ENCODE results near the gene BCAR3. TPM values are rescaled to one million over a fixed set of nuclear protein-coding genes. Genes with fewer than 3 reads are reported as not detected.
A peak's percentile ranks its signal among the peaks of the same experiment; 100 is the strongest.

BCAR3 gene
- polyA plus RNA-seq, 2 of the 4 experiments (the other 2 are of a cell fraction) = 31.6 to 33.4 TPM

- Histone ChIP-seq H3K4me2 (no peak overlapping the region), H3K27ac (peak overlapping the region in 1 of 2 experiments; percentile 70; a peak in 4 of 6 replicates), H3K4me1 (peaks cover 82% of the 10 kb centered on the region), H3K9me3 (no peaks in the 10 kb centered on the region), H3K4me3 (no peak overlapping the region)
- TF ChIP-seq BHLHE40 (IDR thresholded peaks at IDR 0.05; ENCODE audit: low read depth, low read length) = no peak
- TF ChIP-seq RNF2 (IDR thresholded peaks at IDR 0.05; ENCODE audit: borderline replicate concordance, low read depth) = no peak
- ChIA-PET CTCF (no interaction called here), POLR2A (no interaction called here)
- no peak for DNase-seq (ENCODE audit: low read depth in 1 of 2, low spot score in 1 of 2)
- ATAC-seq = no peak
- FAIRE-seq = no peak
- WGBS (ENCODE audit: missing lambda C conversion rate) = 99% methylated on average over 12 of the region's 20 CpGs
Measured at GRCh38 chr1:93588955-93589354, 92.7 kb downstream of the BCAR3 start.

GRCh38 chr1:93588206-93588605 lies 93.4 kb downstream of the BCAR3 start:
- Histone ChIP-seq H3K4me3 (no peak overlapping the region), H3K27ac (peak overlapping the region; percentile 2 to 70; a peak in 4 of 6 replicates), H3K9me3 (no peaks in the 10 kb centered on the region), H3K4me1 (peaks cover 82% of the 10 kb centered on the region), H3K4me2 (no peak overlapping the region)
- DNase-seq (ENCODE audit: low read depth in 1 of 2, low spot score in 1 of 2) (no peak), ATAC-seq (no peak), FAIRE-seq (no peak)
- ChIA-PET POLR2A (no interaction called here), CTCF (interaction anchor here (0.6 kb wide), 1 partner anchor 154 kb away, joined by 3 read pairs; no protein-coding TSS in a partner anchor)
- WGBS (ENCODE audit: missing lambda C conversion rate) = 88% methylated on average over 6 of the region's 6 CpGs
- TF ChIP-seq JUN (IDR thresholded peaks at IDR 0.05) (no peak), ZNF302 (CRISPR knock-in tag; IDR thresholded peaks at IDR 0.05) (no peak), POLR2A (IDR thresholded peaks at IDR 0.05; ENCODE audit: low read length) (no peak), FOXS1 (CRISPR knock-in tag; IDR thresholded peaks at IDR 0.05) (no peak), EHF (CRISPR knock-in tag; IDR thresholded peaks at IDR 0.05) (no peak), SMC3 (IDR thresholded peaks at IDR 0.05) (no peak), CTCF (IDR thresholded peaks at IDR 0.05) (no peak)

- no peak overlapping the region for H3K4me3 ChIP-seq
- WGBS (ENCODE audit: missing lambda C conversion rate) = 96% methylated on average over 5 of the region's 5 CpGs
- no peaks in the 10 kb centered on the region for H3K9me3 ChIP-seq
- ATAC-seq (no peak), FAIRE-seq (no peak), DNase-seq (ENCODE audit: low read depth in 1 of 2, low spot score in 1 of 2) (no peak)
- peak overlapping the region in 1 of 2 experiments; percentile 83; a peak in 2 of 6 replicates for H3K27ac ChIP-seq
- ChIA-PET POLR2A (no interaction called here), CTCF (interaction anchor here (0.6 to 1.6 kb wide), 2 partner anchors 153 to 283 kb away, joined by 3 to 4 read pairs; no protein-coding TSS in a partner anchor)
- H3K4me2 ChIP-seq = no peak overlapping the region
- H3K4me1 ChIP-seq = peaks cover 82% of the 10 kb centered on the region
- TF ChIP-seq ELK1 (IDR thresholded peaks at IDR 0.05; ENCODE audit: low read depth, low read length) (no peak), MAZ (IDR thresholded peaks at IDR 0.05; ENCODE audit: borderline replicate concordance, low read depth, low read length) (no peak), HOXB5 (CRISPR knock-in tag; IDR thresholded peaks at IDR 0.05) (no peak), HOXA7 (CRISPR knock-in tag; IDR thresholded peaks at IDR 0.05) (no peak), GATA3 (IDR thresholded peaks at IDR 0.05; ENCODE audit: borderline replicate concordance) (no peak), NFE2L2 (conservative IDR thresholded peaks at IDR 0.05; ENCODE audit: low read length) (no peak), POLR2A (IDR thresholded peaks at IDR 0.05; ENCODE audit: low read length) (no peak), FOSB (CRISPR knock-in tag; IDR thresholded peaks at IDR 0.05) (no peak), EHF (CRISPR knock-in tag; IDR thresholded peaks at IDR 0.05) (no peak), PHF8 (IDR thresholded peaks at IDR 0.05; ENCODE audit: borderline replicate concordance, low read depth) (no peak), RAD21 (conservative IDR thresholded peaks at IDR 0.05 in 1 of 2, IDR thresholded peaks at IDR 0.05 in 1 of 2) (no peak), SMC3 (IDR thresholded peaks at IDR 0.05) (no peak), E2F6 (IDR thresholded peaks at IDR 0.05; ENCODE audit: borderline replicate concordance, low read depth) (no peak), SREBF2 (IDR thresholded peaks at IDR 0.05) (no peak), HES2 (IDR thresholded peaks at IDR 0.05) (no peak), NR3C1 (IDR thresholded peaks at IDR 0.05) (no peak), FOSL2 (IDR thresholded peaks at IDR 0.05) (no peak), FOSL2 (CRISPR knock-in tag; IDR thresholded peaks at IDR 0.05) (no peak)
Measured at GRCh38 chr1:93587354-93587753, 94.3 kb downstream of the BCAR3 start.

Measured in A549 (cell line).